Muscle of leg (tissue), 11 donors: ENCODE results near the gene MRO. TPM values are rescaled to one million over a fixed set of nuclear protein-coding genes. Genes with fewer than 3 reads are reported as not detected.

Experiments used
- DNase-seq: peaks from one replicate; pipeline ENCODE4 v3.0.0; 2013
- H3K27ac ChIP-seq: one replicate; pipeline ENCODE4 v1.5.1; 2013; ENCODE audit warnings: mild to moderate bottlenecking, low read length, control low read depth
- H3K27me3 ChIP-seq: one replicate; pipeline ENCODE4 v1.6.1; 2013; ENCODE audit warnings: low read length; ENCODE audit not compliant: control insufficient read depth, insufficient read depth
- H3K36me3 ChIP-seq: one replicate; pipeline ENCODE4 v1.6.1; 2013; ENCODE audit warnings: low read length; ENCODE audit not compliant: control insufficient read depth, insufficient read depth
- H3K4me1 ChIP-seq: one replicate; pipeline ENCODE4 v1.6.1; 2013; ENCODE audit warnings: low read length; ENCODE audit not compliant: control insufficient read depth, insufficient read depth
- H3K4me3 ChIP-seq: one replicate; pipeline ENCODE4 v1.5.1; 2013; ENCODE audit warnings: low read length, control low read depth
- H3K9me3 ChIP-seq: replicated peaks from 2 replicates; pipeline ENCODE4 v1.6.1; 2013; ENCODE audit warnings: low read depth, low read length; ENCODE audit not compliant: control insufficient read depth
- WGBS: methylation state at CpG from one replicate; pipeline ENCODE4 v1.1.5; 2013; ENCODE audit warnings: missing lambda C conversion rate; ENCODE audit not compliant: insufficient coverage; 5-methylcytosine and 5-hydroxymethylcytosine counted together
- polyA plus RNA-seq, 8 donors: library from polyadenylated mRNA; unstranded; fragments of 120-200 nt; gene quantifications; one replicate each; pipeline versions ENCODE4 v1.2.1 to v1.2.3, GENCODE V29; 2013; ENCODE audit warnings: inconsistent platforms in 1 of 8, low replicate concordance in 1 of 8; ENCODE audit not compliant: insufficient read length in 8 of 8, insufficient read depth in 1 of 8
- total RNA-seq: library from RNA; stranded (reverse); fragments of 120-200 nt; gene quantifications from one replicate; pipeline ENCODE4 v1.2.4, GENCODE V29; 2013

Gene MRO
- total and polyA plus RNA-seq, 9 donors, result 0.10 to 0.80 (median 0.27) TPM

GRCh38 chr18:50797142-50797541, 22.7 kb downstream of the MRO start:
- Histone ChIP-seq H3K27ac (no peak overlapping the region), H3K4me3 (no peak overlapping the region), H3K36me3 (no peaks in the 10 kb centered on the region), H3K9me3 (no peaks in the 10 kb centered on the region), H3K4me1 (peaks cover 2% of the 10 kb centered on the region), H3K27me3 (no peaks in the 10 kb centered on the region)
- 71% methylated on average over 4 of the region's 7 CpGs for WGBS
- DNase-seq, result no peak

- Histone ChIP-seq H3K36me3 (no peaks in the 10 kb centered on the region), H3K27me3 (no peaks in the 10 kb centered on the region), H3K4me3 (no peak overlapping the region), H3K27ac (no peak overlapping the region), H3K4me1 (peaks cover 2% of the 10 kb centered on the region), H3K9me3 (no peaks in the 10 kb centered on the region)
- DNase-seq, result no peak
- WGBS, result 88% methylated on average over 1 of the region's 2 CpGs
Observed at GRCh38 chr18:50796495-50796894, 23.3 kb downstream of the MRO start.

- H3K27ac ChIP-seq, result no peak overlapping the region
- DNase-seq, result no peak
- no peak overlapping the region for H3K4me3 ChIP-seq
- H3K9me3 ChIP-seq, result no peaks in the 10 kb centered on the region
- no peaks in the 10 kb centered on the region for H3K36me3 ChIP-seq
- no peaks in the 10 kb centered on the region for H3K27me3 ChIP-seq
- peaks cover 4% of the 10 kb centered on the region for H3K4me1 ChIP-seq
- 76% methylated on average over 2 of the region's 10 CpGs for WGBS
Observed at GRCh38 chr18:50793641-50794565, 25.9 kb downstream of the MRO start.

GRCh38 chr18:50792885-50793284, 26.9 kb downstream of the MRO start:
- Histone ChIP-seq H3K36me3 (no peaks in the 10 kb centered on the region), H3K9me3 (no peaks in the 10 kb centered on the region), H3K4me3 (no peak overlapping the region), H3K27ac (no peak overlapping the region), H3K27me3 (no peaks in the 10 kb centered on the region), H3K4me1 (peaks cover 12% of the 10 kb centered on the region)
- no CpG with 5 or more reads among the region's 5 CpGs for WGBS
- no peak for DNase-seq

- WGBS, result no CpG with 5 or more reads among the region's 4 CpGs
- Histone ChIP-seq H3K4me3 (no peak overlapping the region), H3K9me3 (no peaks in the 10 kb centered on the region), H3K27ac (no peak overlapping the region), H3K36me3 (no peaks in the 10 kb centered on the region), H3K4me1 (peaks cover 16% of the 10 kb centered on the region), H3K27me3 (no peaks in the 10 kb centered on the region)
- DNase-seq, result no peak
Observed at GRCh38 chr18:50791599-50792438, 28.0 kb downstream of the MRO start.

GRCh38 chr18:50790948-50791347, 28.9 kb downstream of the MRO start:
- Histone ChIP-seq H3K4me1 (peaks cover 16% of the 10 kb centered on the region), H3K27ac (no peak overlapping the region), H3K27me3 (no peaks in the 10 kb centered on the region), H3K4me3 (no peak overlapping the region), H3K9me3 (no peaks in the 10 kb centered on the region), H3K36me3 (no peaks in the 10 kb centered on the region)
- DNase-seq, result no peak
- WGBS, result no CpG with 5 or more reads among the region's 3 CpGs

GRCh38 chr18:50790241-50790640, 29.6 kb downstream of the MRO start:
- Histone ChIP-seq H3K4me1 (peaks cover 16% of the 10 kb centered on the region), H3K36me3 (no peaks in the 10 kb centered on the region), H3K27me3 (no peaks in the 10 kb centered on the region), H3K4me3 (no peak overlapping the region), H3K9me3 (no peaks in the 10 kb centered on the region), H3K27ac (no peak overlapping the region)
- 60% methylated on average over 4 of the region's 4 CpGs for WGBS
- peak; percentile 30 for DNase-seq

- Histone ChIP-seq H3K27me3 (no peaks in the 10 kb centered on the region), H3K4me3 (no peak overlapping the region), H3K36me3 (no peaks in the 10 kb centered on the region), H3K4me1 (peaks cover 16% of the 10 kb centered on the region), H3K27ac (no peak overlapping the region), H3K9me3 (no peaks in the 10 kb centered on the region)
- WGBS, result 51% methylated on average over 4 of the region's 6 CpGs
- no peak for DNase-seq
Observed at GRCh38 chr18:50788284-50788683, 31.5 kb downstream of the MRO start.

- 20% methylated on average over 1 of the region's 3 CpGs for WGBS
- H3K4me3 ChIP-seq, result no peak overlapping the region
- H3K9me3 ChIP-seq, result no peaks in the 10 kb centered on the region
- peaks cover 16% of the 10 kb centered on the region for H3K4me1 ChIP-seq
- H3K27ac ChIP-seq, result no peak overlapping the region
- H3K27me3 ChIP-seq, result no peaks in the 10 kb centered on the region
- H3K36me3 ChIP-seq, result no peaks in the 10 kb centered on the region
- DNase-seq, result no peak
Observed at GRCh38 chr18:50786864-50787263, 33.0 kb downstream of the MRO start.

GRCh38 chr18:50783553-50783952, 36.3 kb downstream of the MRO start:
- H3K4me1 ChIP-seq, result peaks cover 11% of the 10 kb centered on the region
- WGBS, result 100% methylated on average over 1 of the region's 3 CpGs
- H3K36me3 ChIP-seq, result no peaks in the 10 kb centered on the region
- no peaks in the 10 kb centered on the region for H3K9me3 ChIP-seq
- no peaks in the 10 kb centered on the region for H3K27me3 ChIP-seq
- DNase-seq, result no peak
- H3K27ac ChIP-seq, result no peak overlapping the region
- H3K4me3 ChIP-seq, result no peak overlapping the region
